SU-DHL-6 (cell line): ENCODE measurements around the gene ZNF567.
"Not testable (repeated sequence)": the region's sequence is repeated elsewhere in the genome, so short reads cannot be mapped to it uniquely, and the experiment has no call there.

Experiments
- H2AFZ ChIP-seq: fragments of 200-600 bp; sonication (generic); 2 replicates; pipeline ENCODE4 v1.6.1; 2014; ENCODE audit warnings: low read depth, mild to moderate bottlenecking, moderate library complexity, mixed read lengths, antibody characterized with exemption, low read length; ENCODE audit not compliant: severe bottlenecking
- H3F3A ChIP-seq: fragments of 200-600 bp; shearing (Covaris generic); 2 replicates; pipeline ENCODE4 v1.6.0; 2016; ENCODE audit warnings: antibody characterized with exemption, mild to moderate bottlenecking; ENCODE audit not compliant: insufficient read depth
- H3K27ac ChIP-seq: fragments of 200-600 bp; sonication (generic); 2 replicates; pipeline ENCODE4 v1.5.1; 2016; ENCODE audit warnings: low read depth, mild to moderate bottlenecking, low read length, moderate library complexity, mixed read lengths
- H3K27me3 ChIP-seq: fragments of 200-600 bp; sonication (generic), shearing (Covaris generic); 2 replicates; pipeline ENCODE4 v1.6.0; 2014; ENCODE audit warnings: mild to moderate bottlenecking, low read length
- H3K36me3 ChIP-seq: fragments of 200-600 bp; sonication (generic); 2 replicates; pipeline ENCODE4 v1.6.1; 2014; ENCODE audit warnings: mild to moderate bottlenecking, low read length, mixed read lengths
- H3K4me2 ChIP-seq: fragments of 300-600, 200-600 bp; shearing (Covaris generic), sonication (generic); 2 replicates; pipeline ENCODE4 v1.6.0; 2014; ENCODE audit warnings: low read length, low read depth, mild to moderate bottlenecking; ENCODE audit not compliant: poor library complexity, severe bottlenecking
- H3K4me3 ChIP-seq: fragments of 200-600 bp; sonication (generic); 2 replicates; pipeline ENCODE4 v1.5.1; 2014; ENCODE audit warnings: antibody characterized with exemption, low read length, mild to moderate bottlenecking, mixed read lengths; ENCODE audit not compliant: insufficient read depth, poor library complexity, severe bottlenecking
- H3K79me2 ChIP-seq: fragments of 200-600 bp; sonication (generic); 2 replicates; pipeline ENCODE4 v1.6.1; 2014; ENCODE audit warnings: mild to moderate bottlenecking, low read length, moderate library complexity; ENCODE audit not compliant: insufficient read depth
- H3K9ac ChIP-seq: fragments of 200-600 bp; sonication (generic); 2 replicates; pipeline ENCODE4 v1.7.0; 2014; ENCODE audit warnings: mild to moderate bottlenecking, low read length
- H3K9me2 ChIP-seq: fragments of 200-600 bp; sonication (generic); replicated peaks from 2 replicates; pipeline ENCODE4 v1.6.1; 2014; ENCODE audit warnings: low read length; ENCODE audit not compliant: insufficient read depth
- H3K9me3 ChIP-seq: fragments of 200-600 bp; sonication (generic); 2 replicates; pipeline ENCODE4 v1.6.1; 2014; ENCODE audit warnings: low read length, mixed read lengths; ENCODE audit not compliant: insufficient read depth
- H4K20me1 ChIP-seq: fragments of 200-600 bp; sonication (generic); 2 replicates; pipeline ENCODE4 v1.6.1; 2014; ENCODE audit warnings: low read depth, mild to moderate bottlenecking, antibody characterized with exemption, low read length, moderate library complexity, mixed read lengths
- CTCF ChIP-seq: fragments of 200-600 bp; sonication (generic); IDR thresholded peaks from one replicate; pipeline ENCODE4 v1.5.1; 2017; ENCODE audit warnings: antibody characterized with exemption, mild to moderate bottlenecking, low read length, moderate library complexity; ENCODE audit not compliant: insufficient read depth, poor library complexity, severe bottlenecking
- EZH2phosphoT487 ChIP-seq: fragments of 200-600 bp; sonication (generic), shearing (Covaris generic); conservative IDR thresholded peaks from 2 replicates; pipeline ENCODE4 v1.6.1; 2018; ENCODE audit warnings: mild to moderate bottlenecking, antibody characterized with exemption, low read length, moderate library complexity, mixed read lengths

ZNF567 gene

GRCh38 chr19:36745870-36746269, 58.5 kb downstream of the ZNF567 start:
- H3K9me3 ChIP-seq: peaks cover 57% of the 10 kb centered on the region
- H3K79me2 ChIP-seq: no peaks in the 10 kb centered on the region

GRCh38 chr19:36747750-36748149, 60.3 kb downstream of the ZNF567 start:
- no peak for TF ChIP-seq EZH2phosphoT487
- TF ChIP-seq CTCF: no peak
- Histone ChIP-seq H3K4me3 (no peak overlapping the region), H3K27ac (no peak overlapping the region), H3K27me3 (no peaks in the 10 kb centered on the region), H4K20me1 (no peaks in the 10 kb centered on the region), H3K4me2 (no peak overlapping the region), H3F3A (no peaks in the 10 kb centered on the region), H3K36me3 (peaks cover 62% of the 10 kb centered on the region), H2AFZ (no peak overlapping the region), H3K79me2 (no peaks in the 10 kb centered on the region), H3K9ac (no peak overlapping the region), H3K9me3 (peaks cover 61% of the 10 kb centered on the region), H3K9me2 (no peaks in the 10 kb centered on the region)

More at GRCh38 chr19:36745870-36746269, 58.5 kb downstream of the ZNF567 start:
- H3K4me2 ChIP-seq: no peak overlapping the region
- TF ChIP-seq EZH2phosphoT487 (no peak), CTCF (no peak)
- H4K20me1 ChIP-seq: no peaks in the 10 kb centered on the region
- H2AFZ ChIP-seq: no peak overlapping the region
- no peaks in the 10 kb centered on the region for H3K27me3 ChIP-seq
- no peaks in the 10 kb centered on the region for H3K9me2 ChIP-seq
- no peak overlapping the region for H3K4me3 ChIP-seq
- no peak overlapping the region for H3K9ac ChIP-seq
- peaks cover 46% of the 10 kb centered on the region for H3K36me3 ChIP-seq
- H3F3A ChIP-seq: no peaks in the 10 kb centered on the region
- no peak overlapping the region for H3K27ac ChIP-seq

- peaks cover 64% of the 10 kb centered on the region for H3K36me3 ChIP-seq
- TF ChIP-seq EZH2phosphoT487 (no peak), CTCF (no peak)
- H3K4me2 ChIP-seq: no peak overlapping the region
- H4K20me1 ChIP-seq: no peaks in the 10 kb centered on the region
- no peaks in the 10 kb centered on the region for H3K79me2 ChIP-seq
- no peak overlapping the region for H2AFZ ChIP-seq
- no peak overlapping the region for H3K27ac ChIP-seq
- H3K9me3 ChIP-seq: peaks cover 58% of the 10 kb centered on the region
- H3K9ac ChIP-seq: no peak overlapping the region
- no peaks in the 10 kb centered on the region for H3K27me3 ChIP-seq
- H3F3A ChIP-seq: no peaks in the 10 kb centered on the region
- H3K9me2 ChIP-seq: no peaks in the 10 kb centered on the region
- no peak overlapping the region for H3K4me3 ChIP-seq
These were observed 61.2 kb downstream of the ZNF567 start for GRCh38 chr19:36748431-36749275.

- not testable (repeated sequence) for H3K4me2 ChIP-seq, H3K9me2 ChIP-seq, H3K4me3 ChIP-seq, H4K20me1 ChIP-seq, H3K9ac ChIP-seq, H2AFZ ChIP-seq, H3K27me3 ChIP-seq, H3K79me2 ChIP-seq, H3F3A ChIP-seq, H3K27ac ChIP-seq
- Histone ChIP-seq H3K36me3 (peaks cover 71% of the 10 kb centered on the region), H3K9me3 (peaks cover 54% of the 10 kb centered on the region)
These were observed 62.2 kb downstream of the ZNF567 start for GRCh38 chr19:36749613-36750012.
